Measurements from ENCODE around the gene RAB29.

- TF ChIP-seq NFE2L1 (CRISPR knock-in tag; IDR thresholded peaks at IDR 0.05): no peak
- no peak for TF ChIP-seq JUN (CRISPR knock-in tag; IDR thresholded peaks at IDR 0.05)
- no peak for TF ChIP-seq CTCF (IDR thresholded peaks at IDR 0.05)
- TF ChIP-seq NR2C2 (CRISPR knock-in tag; IDR thresholded peaks at IDR 0.05): no peak
- no peak for TF ChIP-seq CDX4 (CRISPR knock-in tag; IDR thresholded peaks at IDR 0.05; ENCODE audit: borderline replicate concordance)
- no peak for TF ChIP-seq ZSCAN18 (CRISPR knock-in tag; IDR thresholded peaks at IDR 0.05)
These were observed 25.9 kb upstream of the RAB29 start for GRCh38 chr1:205800981-205801703.

Measured in WTC11 (cell line).